Upper lobe of left lung (tissue), 6 donors: Measurements from ENCODE around the gene BFSP2. TPM values are rescaled to one million over a fixed set of nuclear protein-coding genes. Genes with fewer than 3 reads are reported as not detected.

Source experiments
- ATAC-seq, 2 donors: fragments of 200-7000 bp; cut with Tn5 transposase; one replicate each; pipeline ENCODE4 v1.9.1; 2022; ENCODE audit warnings: mild to moderate bottlenecking in 2 of 2, moderate library complexity in 2 of 2; ENCODE audit not compliant: low FRiP score in 2 of 2
- DNase-seq, 2 donors: peaks; one replicate each; pipeline ENCODE4 v3.0.0-alpha.2; 2019 to 2020
- H3K27ac ChIP-seq, 4 donors: fragments of 200-600 bp; sonication (generic); one replicate each; pipeline ENCODE4 v1.5.1; 2016 to 2019
- H3K27me3 ChIP-seq, 4 donors: fragments of 200-600 bp; sonication (generic); one replicate each; pipeline ENCODE4 v1.5.1; 2017 to 2019
- H3K36me3 ChIP-seq, 4 donors: fragments of 200-600 bp; sonication (generic); one replicate each; pipeline ENCODE4 v1.5.1; 2016 to 2019
- H3K4me1 ChIP-seq, 4 donors: fragments of 200-600 bp; sonication (generic); one replicate each; pipeline ENCODE4 v1.5.1; 2018 to 2019
- H3K4me3 ChIP-seq, 4 donors: fragments of 200-600 bp; sonication (generic); one replicate each; pipeline ENCODE4 v1.5.1; 2017 to 2019; ENCODE audit warnings: mild to moderate bottlenecking in 2 of 4, moderate library complexity in 1 of 4
- H3K9me3 ChIP-seq, 4 donors: fragments of 200-600 bp; sonication (generic); one replicate each; pipeline ENCODE4 v1.5.1; 2018 to 2019
- CTCF ChIP-seq, 6 experiments: fragments of 450-650 bp in 4 of 6; fragments of 200-600 bp in 2 of 6; sonication (generic) in 2 of 6; IDR thresholded peaks; one replicate each; pipeline ENCODE4 v1.5.1; 2016 to 2019; ENCODE audit warnings: antibody characterized with exemption in 6 of 6
- EP300 ChIP-seq, 4 donors: sonication (generic); formaldehyde crosslinking; IDR thresholded peaks; one replicate each; pipeline ENCODE4 v1.5.1; 2017; ENCODE audit warnings: antibody characterized with exemption in 4 of 4, control low read depth in 2 of 4
- POLR2A ChIP-seq, 4 donors: fragments of 450-650 bp; IDR thresholded peaks; one replicate each; pipeline ENCODE4 v1.5.1; 2016 to 2017; ENCODE audit warnings: antibody characterized with exemption in 4 of 4, mild to moderate bottlenecking in 2 of 4
- POLR2AphosphoS5 ChIP-seq, 2 donors: sonication (generic); formaldehyde crosslinking; IDR thresholded peaks; one replicate each; pipeline ENCODE4 v1.5.1; 2017; ENCODE audit warnings: antibody characterized with exemption in 2 of 2
- WGBS, 2 donors: methylation state at CpG; one replicate each; pipeline ENCODE4 v1.1.5; 2017 to 2018; 5-methylcytosine and 5-hydroxymethylcytosine counted together
- total RNA-seq, 6 donors: library from RNA; depleted of rRNA in 4 of 6; stranded (reverse); fragments of >200 nt in 4 of 6; gene quantifications; one replicate each; pipeline versions ENCODE4 v1.1.0 to v1.2.1, GENCODE V29; 2016 to 2021
- donor health status: DM: no; HTN: no; CAD: no; lungs with moderate emphysema.
- donor health status: DM: no; HTN: yes; CAD: no; lungs with severe emphysema.

BFSP2 gene
- total RNA-seq, 6 donors from 2014 or later = 0.69 TPM; not detected in 5

- Histone ChIP-seq H3K36me3 (no peaks in the 10 kb centered on the region), H3K27me3 (no peaks in the 10 kb centered on the region), H3K4me3 (no peak overlapping the region), H3K27ac (no peak overlapping the region), H3K9me3 (no peaks in the 10 kb centered on the region), H3K4me1 (peaks cover 0 to 12% (median 6%) of the 10 kb centered on the region in 4 donors)
- TF ChIP-seq CTCF (IDR thresholded peaks at IDR 0.05) = peak in 1 of 6 experiments; percentile 11
- TF ChIP-seq POLR2A (IDR thresholded peaks at IDR 0.05) = no peak
- DNase-seq (no peak), ATAC-seq (no peak)
- 83 to 100% methylated on average over 1 of the region's 1 CpG for WGBS, 2 donors
Observed at GRCh38 chr3:133464573-133464972, 64.7 kb downstream of the BFSP2 start.

- WGBS, 2 donors = 63 to 79% methylated on average over 10 to 12 of the region's 12 CpGs
- Histone ChIP-seq H3K4me1 (peaks cover 0 to 13% (median 7%) of the 10 kb centered on the region in 4 donors), H3K27ac (no peak overlapping the region), H3K9me3 (no peaks in the 10 kb centered on the region), H3K36me3 (no peaks in the 10 kb centered on the region), H3K27me3 (no peaks in the 10 kb centered on the region), H3K4me3 (no peak overlapping the region)
- DNase-seq (no peak), ATAC-seq (no peak)
- TF ChIP-seq CTCF (IDR thresholded peaks at IDR 0.05) = no peak
- TF ChIP-seq POLR2AphosphoS5 (IDR thresholded peaks at IDR 0.05) = no peak
- TF ChIP-seq EP300 (IDR thresholded peaks at IDR 0.05) = no peak
- no peak for TF ChIP-seq POLR2A (IDR thresholded peaks at IDR 0.05)
Observed at GRCh38 chr3:133466531-133467386, 66.9 kb downstream of the BFSP2 start.

- WGBS, 2 donors = 86 to 92% methylated on average over 2 of the region's 2 CpGs
Observed at GRCh38 chr3:133467780-133468179, 67.9 kb downstream of the BFSP2 start.

GRCh38 chr3:133468251-133468721 is 68.4 kb downstream of the BFSP2 start:
- Histone ChIP-seq H3K27me3 (no peaks in the 10 kb centered on the region), H3K4me1 (peaks cover 0 to 18% (median 7%) of the 10 kb centered on the region in 4 donors), H3K4me3 (no peak overlapping the region), H3K27ac (no peak overlapping the region), H3K9me3 (no peaks in the 10 kb centered on the region), H3K36me3 (no peaks in the 10 kb centered on the region)
- DNase-seq = no peak
- WGBS, 2 donors = 81 to 87% methylated on average over 3 of the region's 3 CpGs
- ATAC-seq = no peak
- no peak for TF ChIP-seq POLR2A (IDR thresholded peaks at IDR 0.05)
- no peak for TF ChIP-seq CTCF (IDR thresholded peaks at IDR 0.05)
- no peak for TF ChIP-seq EP300 (IDR thresholded peaks at IDR 0.05)
- TF ChIP-seq POLR2AphosphoS5 (IDR thresholded peaks at IDR 0.05) = no peak

More at GRCh38 chr3:133467780-133468179, 67.9 kb downstream of the BFSP2 start:
- ATAC-seq = no peak
- Histone ChIP-seq H3K27ac (no peak overlapping the region), H3K4me1 (peaks cover 0 to 14% (median 7%) of the 10 kb centered on the region in 4 donors), H3K9me3 (no peaks in the 10 kb centered on the region), H3K27me3 (no peaks in the 10 kb centered on the region), H3K4me3 (no peak overlapping the region), H3K36me3 (no peaks in the 10 kb centered on the region)
- no peak for TF ChIP-seq POLR2AphosphoS5 (IDR thresholded peaks at IDR 0.05)
- TF ChIP-seq CTCF (IDR thresholded peaks at IDR 0.05) = no peak
- TF ChIP-seq POLR2A (IDR thresholded peaks at IDR 0.05) = no peak
- TF ChIP-seq EP300 (IDR thresholded peaks at IDR 0.05) = no peak
- DNase-seq = no peak
